Gastrocnemius medialis (tissue), 4 donors: Measurements from ENCODE around the gene MARCO.

Source experiments
- CTCF ChIP-seq, 5 experiments: fragments of 450-650 bp in 3 of 5; fragments of 200-600 bp in 2 of 5; sonication (generic) in 2 of 5; IDR thresholded peaks in 4 of 5; conservative IDR thresholded peaks in 1 of 5; 1 replicate in 4 of 5; 2 replicates in 1 of 5; pipeline ENCODE4 v1.5.1; 2016 to 2019; ENCODE audit warnings: antibody characterized with exemption in 5 of 5, mild to moderate bottlenecking in 3 of 5, moderate library complexity in 3 of 5
- POLR2A ChIP-seq, 2 donors: fragments of 450-650 bp; IDR thresholded peaks; one replicate each; pipeline ENCODE4 v1.6.1; 2017; ENCODE audit warnings: antibody characterized with exemption in 2 of 2, mild to moderate bottlenecking in 2 of 2, moderate library complexity in 2 of 2

- no peak for TF ChIP-seq CTCF (IDR thresholded peaks at IDR 0.05 in 4 of 5, conservative IDR thresholded peaks at IDR 0.05 in 1 of 5)
- no peak for TF ChIP-seq POLR2A (IDR thresholded peaks at IDR 0.05)
Observed at GRCh38 chr2:119023534-119023933, 81.5 kb downstream of the MARCO start.
